CD4-positive, alpha-beta T cell treated with Interferon gamma for 1 hour (primary cell): ENCODE results near the gene MIDN.
"Not testable (repeated sequence)": the region's sequence is repeated elsewhere in the genome, so short reads cannot be mapped to it uniquely, and the experiment has no call there.

Experiments
- DNase-seq: peaks from one replicate; pipeline ENCODE4 v3.0.0-alpha.2; 2020

MIDN gene

DNA sequence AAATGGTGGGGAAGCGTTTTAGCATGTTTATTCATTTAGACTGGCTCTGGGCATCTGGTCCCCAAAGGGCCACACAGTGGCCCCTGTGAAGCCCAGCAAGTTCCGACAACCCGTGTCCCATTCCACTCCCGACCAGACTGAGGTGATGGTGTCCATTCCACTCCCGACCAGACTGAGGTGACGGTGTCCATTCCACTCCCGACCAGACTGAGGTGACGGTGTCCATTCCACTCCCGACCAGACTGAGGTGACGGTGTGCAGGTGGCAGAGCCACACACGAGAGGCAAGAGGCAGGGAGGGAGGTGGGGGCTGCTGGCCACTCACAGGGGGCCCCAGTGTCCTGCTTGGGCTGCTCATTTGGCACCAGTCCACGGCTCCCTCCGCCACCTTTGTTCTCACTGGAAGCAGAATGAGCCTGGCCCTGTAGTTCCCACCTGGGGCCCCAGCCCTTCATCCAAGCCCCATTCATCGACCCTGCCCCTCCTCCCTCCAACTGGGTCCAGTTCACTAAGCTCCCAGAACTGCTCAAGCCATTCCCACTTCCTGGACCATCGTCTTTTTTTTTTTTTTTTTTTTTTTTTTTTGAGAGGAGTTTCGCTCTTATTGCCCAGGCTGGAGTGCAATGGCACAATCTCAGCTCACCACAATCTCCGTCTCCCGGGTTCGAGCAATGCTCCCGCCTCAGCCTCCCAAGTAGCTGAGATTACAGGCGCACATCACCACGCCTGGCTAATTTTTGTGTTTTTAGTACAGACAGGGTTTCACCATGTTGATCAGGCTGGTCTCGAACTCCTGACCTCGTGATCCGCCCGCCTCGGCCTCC is 1.9 kb upstream of the MIDN start:
- not testable (repeated sequence) for DNase-seq

DNA sequence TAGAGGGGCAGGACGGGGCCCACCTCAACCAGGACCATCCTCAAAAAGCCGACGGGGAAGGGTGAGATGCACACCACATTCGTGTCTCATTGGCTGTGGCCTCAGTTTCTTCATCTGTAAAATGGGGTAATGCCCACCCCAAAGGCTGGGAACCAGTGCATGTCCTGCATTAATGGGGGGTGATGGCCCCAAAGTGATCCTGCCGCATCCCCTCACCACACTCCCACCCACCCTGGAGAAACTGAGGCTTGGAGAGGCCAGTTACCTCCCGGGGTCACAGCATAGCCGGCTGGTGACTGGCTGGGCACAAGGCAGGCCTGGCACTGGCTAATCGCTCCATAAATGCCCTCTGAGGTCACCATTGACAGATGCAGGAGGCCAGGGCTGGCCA is 640 bp upstream of the MIDN start:
- DNase-seq: no peak

DNA sequence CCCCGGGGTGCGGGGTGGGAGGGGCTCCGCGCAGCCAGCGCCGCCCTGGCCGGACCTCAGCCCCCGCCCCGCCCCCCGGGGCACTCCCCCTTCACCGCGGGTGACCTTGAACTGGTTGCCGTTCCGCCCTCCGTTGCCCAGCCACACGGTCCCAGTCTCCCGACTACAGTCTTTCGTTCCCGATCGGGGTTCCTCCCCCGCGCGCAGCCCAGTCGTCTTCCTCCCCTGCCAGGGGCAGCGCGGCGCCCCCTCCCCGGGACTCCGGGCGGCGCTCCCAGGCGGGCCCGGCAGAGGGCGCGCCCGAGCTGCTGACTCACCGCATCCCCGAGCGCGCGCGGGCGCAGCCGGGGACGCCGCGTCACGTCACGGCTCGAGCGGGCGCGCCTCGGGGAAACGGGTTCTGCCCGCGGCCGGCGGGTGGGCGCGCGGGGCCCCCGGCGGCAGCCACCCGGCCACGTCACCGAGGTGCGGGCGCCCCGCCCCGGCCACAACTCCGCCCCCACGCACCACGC is 459 bp downstream of the MIDN start:
- DNase-seq: peak; percentile 85

DNA sequence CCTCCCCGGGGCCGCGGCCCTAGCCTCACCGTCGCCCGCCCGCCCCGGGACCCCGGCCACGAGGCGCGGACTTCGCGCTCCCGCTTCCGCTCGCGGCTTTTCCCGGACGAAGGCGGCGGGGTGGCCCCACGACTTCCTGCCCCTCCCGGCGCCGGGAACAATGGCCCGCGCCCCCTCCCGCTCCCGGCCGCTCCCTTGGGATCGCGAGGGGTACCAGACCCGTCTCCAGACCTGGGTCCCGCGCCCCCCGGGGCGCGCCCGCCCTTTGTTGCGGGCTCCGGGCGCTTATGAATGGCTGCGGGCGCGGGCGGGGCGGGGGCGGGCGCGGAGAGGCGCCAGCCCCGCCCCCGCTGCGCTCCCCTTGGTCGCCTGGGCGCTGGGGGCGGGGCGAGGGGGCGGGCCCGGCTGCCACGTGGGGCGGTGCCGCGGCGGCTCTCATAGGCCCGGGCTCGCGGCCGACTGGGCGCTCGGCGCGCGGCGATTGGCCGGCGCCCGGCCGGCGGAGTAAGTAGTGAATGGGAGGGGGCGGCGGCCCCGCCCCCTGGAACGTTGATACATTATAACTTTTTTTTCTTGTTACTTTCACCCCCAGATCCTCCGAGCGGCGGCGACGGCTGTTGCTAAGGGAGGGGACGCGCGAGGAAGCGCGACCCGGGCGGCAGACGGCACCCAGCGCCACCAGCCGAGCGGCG is 1.1 kb downstream of the MIDN start:
- DNase-seq: peak; percentile 96

DNA sequence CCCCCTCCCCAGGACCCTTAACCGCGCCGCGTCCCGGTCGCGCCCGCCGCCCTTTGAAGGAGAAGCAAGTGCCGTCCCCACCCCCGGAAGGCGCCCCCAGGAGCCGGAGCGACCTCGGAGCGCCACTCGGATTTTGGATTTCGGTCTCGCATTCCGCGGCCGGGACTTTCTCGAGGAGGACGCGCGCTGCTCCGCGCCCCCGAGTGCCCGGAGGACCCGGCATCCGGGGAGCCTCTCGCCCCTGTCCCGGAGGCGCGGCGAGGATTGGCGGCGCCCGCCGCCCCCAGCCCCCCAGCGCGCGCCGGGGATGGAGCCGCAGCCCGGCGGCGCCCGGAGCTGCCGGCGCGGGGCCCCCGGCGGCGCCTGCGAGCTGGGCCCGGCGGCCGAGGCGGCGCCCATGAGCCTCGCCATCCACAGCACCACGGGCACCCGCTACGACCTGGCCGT is 1.6 kb downstream of the MIDN start:
- DNase-seq: no peak

DNA sequence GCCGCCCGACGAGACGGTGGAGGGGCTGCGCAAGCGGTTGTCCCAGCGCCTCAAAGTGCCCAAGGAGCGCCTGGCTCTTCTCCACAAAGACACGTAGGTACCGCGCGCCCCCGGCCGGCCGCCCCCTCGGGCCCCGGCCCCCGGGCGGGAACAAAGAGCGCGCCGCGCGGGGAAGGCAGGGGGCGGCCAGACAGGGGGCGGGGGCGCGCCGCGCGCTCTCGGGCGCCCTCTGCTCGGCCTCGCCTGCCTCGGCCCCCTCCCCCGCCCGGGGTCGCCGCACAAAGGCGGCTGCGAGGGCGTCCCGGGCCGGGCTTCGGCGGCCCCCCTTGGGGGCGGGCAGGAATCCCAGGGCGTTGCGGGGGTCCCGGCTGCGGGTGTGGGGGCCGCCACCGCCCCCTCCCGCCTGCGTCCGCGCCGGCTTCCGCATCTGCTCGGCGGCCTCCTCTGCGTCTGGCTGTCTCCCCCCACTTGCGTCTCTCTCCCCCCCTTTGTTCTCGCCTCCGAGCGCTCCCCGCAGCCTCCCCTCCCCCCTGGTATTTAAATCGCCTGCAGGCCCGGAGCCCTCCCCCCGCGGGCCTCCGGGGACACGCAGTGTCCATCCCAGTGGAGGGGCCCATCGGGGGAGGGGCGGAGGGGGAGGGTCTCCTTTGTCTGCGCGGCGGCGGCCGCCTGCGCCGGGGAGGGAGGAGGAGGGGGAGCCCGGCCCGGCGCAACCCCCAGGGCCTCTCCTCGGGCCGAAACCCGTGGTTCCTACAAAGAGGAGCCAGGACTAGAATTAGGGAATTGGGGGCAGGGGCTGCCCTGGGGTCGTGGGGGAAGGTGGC is 2.3 kb downstream of the MIDN start:
- peak; percentile 66 for DNase-seq

DNA sequence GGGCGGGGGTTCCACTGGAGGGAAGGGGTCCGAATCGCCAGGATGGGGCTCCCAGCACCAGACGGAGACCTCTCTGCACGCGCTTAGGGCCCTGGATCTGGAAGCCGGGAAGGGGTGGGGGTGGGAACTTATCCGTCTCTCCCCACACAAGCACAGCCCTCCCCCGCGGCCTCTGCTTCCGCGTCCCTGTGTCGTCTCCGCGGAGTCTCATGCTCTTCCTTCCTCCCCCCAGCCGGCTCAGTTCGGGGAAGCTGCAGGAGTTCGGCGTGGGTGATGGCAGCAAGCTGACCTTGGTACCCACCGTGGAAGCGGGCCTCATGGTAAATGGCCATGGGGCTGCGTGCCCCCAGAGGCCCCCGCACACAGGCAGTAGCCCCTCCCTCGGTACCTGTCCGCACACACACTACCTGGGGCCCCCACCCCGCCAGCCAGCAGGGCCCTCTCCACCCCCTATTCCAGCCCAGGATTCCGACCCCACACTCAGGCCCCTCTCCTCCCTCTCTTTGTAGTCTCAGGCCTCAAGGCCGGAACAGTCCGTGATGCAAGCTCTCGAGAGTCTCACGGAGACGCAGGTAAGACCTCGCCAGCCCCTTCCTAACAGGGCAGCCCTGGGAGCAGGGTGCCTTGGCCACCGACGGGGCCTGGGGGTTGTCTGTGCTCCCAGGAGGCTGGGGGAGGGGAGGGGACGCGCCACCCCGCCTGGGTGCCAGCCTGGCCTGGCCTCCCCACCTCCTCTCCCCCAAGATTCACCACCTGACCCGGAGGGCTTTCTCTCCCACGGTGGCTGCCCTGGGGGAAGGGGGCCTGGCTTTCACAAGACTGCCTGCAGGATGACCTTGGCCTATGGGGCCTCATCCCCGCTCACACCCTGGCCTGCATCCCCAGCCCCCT is 3.2 kb downstream of the MIDN start:
- DNase-seq: peak; percentile 58

DNA sequence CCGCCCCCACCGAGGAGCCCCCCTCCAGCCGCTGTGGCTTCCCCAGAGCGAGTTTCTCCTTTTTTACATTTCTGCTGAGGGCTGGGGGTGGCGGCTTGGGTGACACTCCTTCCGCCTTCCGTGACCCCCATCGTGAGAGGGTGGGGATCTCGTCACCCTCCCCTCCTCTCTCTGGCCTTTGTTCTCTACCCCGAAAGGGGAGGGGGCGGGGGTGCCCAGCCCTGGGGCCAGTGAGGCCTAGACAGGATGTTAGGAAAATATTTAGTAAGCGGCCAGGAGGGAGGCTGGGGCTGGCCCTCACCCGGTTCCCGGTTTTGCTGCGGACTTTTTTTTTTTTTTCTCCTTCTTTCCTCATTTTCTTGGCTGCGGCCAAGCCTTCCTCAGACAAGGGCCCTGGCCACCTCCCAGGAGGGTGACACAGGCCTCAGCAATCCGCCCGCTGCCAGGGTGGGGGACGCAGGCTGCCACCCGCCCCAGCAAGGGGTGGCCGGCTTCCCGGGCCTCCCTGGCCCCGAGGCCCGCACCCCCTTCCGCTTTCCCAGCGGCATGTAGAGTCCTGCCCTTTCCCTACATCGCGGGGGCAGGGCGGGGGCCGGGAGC is 3.9 kb downstream of the MIDN start:
- DNase-seq: peak; percentile 87

DNA sequence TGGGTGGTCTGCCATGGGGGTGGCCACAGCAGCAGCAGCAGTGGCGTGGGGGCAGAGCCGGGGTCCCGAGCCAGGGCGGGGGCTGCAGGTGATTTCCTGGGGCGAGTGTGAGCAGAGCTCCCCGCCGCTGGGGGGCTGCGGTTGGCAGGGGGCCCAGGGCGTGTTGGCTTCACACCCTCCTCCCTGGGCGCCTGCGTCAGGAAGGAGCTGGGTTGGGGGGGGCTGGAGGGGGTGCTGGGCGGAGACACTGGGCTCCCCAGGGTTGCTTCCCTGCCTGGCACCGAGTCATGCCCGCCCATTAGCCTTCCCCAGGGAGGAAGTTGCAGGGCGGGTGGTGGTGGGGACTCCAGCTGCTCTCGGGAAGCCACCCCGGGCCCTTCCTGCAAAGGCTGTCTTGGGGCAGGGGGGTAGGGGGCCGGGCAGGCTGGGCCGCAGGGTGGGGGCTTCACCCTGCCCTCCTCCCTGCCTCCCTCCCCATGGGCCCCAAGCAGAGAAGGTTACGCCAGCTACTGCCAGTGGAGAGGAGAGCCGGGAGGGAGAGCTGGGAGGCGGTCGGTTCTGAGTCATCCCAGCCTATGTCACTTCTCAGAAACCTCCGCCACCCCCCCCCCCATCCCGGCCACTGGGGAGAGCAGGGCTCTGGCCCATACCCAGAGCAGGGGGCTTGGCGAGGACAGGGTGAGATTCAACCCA is 4.6 kb downstream of the MIDN start:
- peak; percentile 87 for DNase-seq

DNA sequence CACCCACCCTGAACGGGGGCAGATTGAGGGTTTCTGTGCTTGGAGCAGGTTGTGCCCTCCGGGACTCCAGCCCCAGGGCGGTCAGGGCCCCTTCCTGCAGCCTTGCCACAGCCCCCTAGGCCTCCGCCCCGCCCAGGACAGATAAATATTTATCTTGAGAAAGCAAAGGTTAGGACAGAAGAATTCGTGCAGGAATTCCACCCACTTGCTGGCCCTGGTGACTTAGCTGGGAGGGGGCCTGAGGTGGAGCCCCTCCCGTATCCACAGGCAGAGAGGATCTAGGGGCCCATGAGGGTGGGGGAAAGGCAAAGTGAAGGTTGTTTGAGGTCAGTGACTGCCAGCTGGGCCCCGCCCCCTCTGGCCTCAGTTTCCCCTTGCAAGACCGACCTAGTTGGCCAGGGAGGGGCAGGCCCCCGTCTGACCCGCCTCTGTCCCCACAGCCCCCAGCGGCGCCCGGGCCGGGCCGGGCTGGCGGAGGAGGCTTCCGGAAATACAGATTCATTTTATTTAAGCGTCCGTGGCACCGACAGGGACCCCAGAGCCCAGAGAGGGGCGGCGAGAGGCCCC is 5.2 kb downstream of the MIDN start:
- no peak for DNase-seq

DNA sequence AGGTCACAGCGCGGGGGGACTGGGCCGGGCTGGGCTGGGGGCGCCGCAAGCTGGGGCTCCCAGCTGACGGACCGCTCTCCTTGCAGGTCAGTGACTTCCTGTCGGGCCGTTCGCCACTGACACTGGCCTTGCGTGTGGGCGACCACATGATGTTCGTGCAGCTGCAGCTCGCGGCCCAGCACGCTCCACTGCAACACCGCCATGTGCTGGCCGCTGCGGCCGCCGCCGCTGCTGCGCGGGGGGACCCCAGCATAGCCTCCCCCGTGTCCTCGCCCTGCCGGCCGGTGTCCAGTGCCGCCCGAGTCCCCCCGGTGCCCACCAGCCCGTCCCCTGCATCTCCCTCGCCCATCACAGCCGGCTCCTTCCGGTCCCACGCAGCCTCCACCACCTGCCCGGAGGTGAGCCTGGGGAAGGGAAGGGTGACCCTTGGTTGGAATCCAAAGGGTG is 5.7 kb downstream of the MIDN start:
- DNase-seq: no peak

DNA sequence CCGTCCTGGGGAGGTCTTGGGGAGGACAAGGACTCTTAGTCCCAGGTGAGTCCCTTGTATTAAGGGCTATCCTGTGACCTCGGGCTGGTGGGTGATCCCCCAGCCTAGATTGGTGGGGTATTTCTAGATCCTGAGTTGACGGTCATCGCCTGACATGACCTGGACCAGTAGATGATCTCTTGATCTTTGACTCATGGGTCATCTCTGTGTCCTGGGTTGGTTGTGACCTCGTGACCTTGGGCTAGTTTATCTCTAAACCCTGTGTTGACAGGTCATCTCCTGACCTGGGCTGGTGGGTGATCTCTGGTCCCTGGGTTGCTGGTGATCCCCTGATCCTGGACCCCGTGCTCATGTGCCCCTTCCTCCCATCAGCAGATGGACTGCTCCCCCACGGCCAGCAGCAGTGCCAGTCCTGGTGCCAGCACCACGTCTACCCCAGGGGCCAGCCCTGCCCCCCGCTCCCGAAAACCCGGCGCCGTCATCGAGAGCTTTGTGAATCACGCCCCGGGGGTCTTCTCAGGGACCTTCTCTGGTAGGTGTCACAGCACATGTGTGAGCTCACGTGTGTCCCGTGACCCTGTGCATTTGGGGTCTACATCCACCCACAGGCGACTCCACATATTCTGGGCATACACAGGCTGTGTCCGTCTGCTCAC is 6.3 kb downstream of the MIDN start:
- DNase-seq: no peak

DNA sequence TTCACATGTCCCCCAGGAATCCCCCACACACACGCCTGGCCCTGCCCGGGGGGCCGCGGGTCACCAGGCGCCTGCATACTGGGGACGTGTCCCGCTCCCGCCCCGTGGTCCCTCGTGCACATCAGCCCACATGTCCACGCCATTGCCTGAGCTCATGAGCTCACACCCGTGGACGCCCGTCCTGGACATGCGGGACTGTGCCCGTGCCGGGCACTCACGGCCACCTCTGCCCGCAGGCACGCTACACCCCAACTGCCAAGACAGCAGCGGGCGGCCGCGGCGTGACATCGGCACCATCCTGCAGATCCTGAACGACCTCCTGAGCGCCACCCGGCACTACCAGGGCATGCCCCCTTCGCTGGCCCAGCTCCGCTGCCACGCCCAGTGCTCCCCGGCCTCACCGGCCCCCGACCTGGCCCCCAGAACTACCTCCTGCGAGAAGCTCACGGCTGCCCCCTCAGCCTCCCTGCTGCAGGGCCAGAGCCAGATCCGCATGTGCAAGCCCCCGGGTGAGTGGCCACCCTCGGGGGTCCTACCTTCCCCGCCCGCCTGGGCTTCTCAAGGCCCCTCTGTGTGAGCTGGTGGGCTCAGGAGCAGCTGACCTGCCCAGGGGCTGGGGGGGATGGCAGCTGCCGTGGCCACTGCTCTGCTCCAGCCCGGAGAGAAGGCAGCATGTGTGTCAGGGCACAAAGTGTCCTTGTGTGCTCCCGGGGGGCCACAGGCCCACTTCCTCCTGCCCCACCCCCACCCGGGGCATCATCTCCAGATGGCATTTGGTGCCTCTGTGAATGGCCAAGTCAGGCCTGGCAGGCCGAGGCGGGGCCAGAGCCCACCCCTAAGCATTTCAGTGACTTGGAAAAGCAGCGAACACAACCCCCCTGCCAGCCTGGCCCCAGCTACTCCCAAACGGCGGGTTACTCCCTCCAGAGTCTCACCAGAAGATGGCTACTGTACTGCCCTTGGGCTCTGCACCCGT is 7.1 kb downstream of the MIDN start:
- no peak for DNase-seq

DNA sequence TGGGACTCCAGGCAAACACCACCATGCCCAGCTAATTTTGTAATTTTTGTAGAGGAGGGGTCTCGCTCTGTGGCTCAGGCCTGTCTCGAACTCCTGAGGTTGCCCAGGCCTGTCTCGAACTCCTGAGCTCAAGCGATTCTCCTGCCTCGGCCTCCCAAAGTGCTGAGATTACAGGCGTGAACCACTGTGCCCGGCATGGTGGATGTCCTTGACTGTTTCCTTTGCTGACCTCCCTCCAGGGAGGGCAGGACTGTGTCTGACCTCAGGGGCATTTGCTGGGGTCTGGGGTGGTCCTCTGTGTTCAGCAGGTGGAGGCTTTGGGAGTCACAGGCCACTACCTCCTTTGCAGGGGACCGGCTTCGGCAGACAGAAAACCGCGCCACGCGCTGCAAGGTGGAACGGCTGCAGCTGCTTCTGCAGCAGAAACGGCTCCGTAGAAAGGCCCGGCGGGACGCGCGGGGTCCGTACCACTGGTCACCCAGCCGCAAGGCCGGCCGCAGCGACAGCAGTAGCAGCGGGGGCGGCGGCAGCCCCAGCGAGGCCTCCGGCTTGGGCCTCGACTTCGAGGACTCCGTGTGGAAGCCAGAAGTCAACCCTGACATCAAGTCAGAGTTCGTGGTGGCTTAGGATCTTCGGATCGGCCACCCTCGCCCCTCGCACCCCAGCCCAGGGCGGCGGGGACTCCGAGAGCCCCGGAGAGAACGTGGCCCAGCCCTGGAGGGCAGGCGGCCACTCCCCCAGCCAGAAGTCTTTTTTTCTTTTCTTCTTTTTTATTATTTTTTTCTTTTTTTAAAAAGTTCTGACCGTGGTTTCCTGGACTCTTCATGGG is 8.5 kb downstream of the MIDN start:
- no peak for DNase-seq

DNA sequence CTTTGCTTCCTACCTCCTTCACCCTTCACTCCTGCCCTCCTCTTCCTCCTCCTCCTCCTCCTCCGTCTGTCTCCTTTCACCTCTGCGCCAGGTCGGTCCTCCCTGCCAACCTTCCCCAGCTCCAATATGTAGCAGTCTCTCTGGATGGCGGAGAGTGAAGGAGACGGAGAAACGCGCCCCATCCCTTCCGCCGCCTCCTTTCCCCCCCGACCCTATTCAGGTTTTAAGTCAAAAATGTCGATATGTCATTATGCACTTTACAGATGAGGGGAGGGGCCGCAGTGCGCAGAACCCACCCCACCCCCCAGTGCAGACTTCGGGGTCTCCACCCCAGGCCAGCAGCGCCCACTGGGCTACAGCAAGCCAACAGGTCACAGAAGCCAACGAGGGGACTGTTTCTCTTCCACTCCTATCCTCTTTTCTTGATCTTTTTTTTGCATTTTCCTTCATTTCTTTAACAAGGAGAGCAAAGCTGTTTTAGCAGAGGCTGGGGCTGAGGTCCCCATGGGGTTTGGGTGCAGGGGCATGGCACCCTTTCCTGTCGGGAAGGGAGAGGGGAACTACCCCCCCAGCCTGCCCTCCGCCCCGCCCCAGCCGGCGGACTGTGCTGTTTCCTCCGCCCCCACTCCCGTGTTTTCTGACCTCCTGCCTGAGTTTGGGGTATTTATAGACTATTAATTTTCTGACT is 9.2 kb downstream of the MIDN start:
- no peak for DNase-seq

DNA sequence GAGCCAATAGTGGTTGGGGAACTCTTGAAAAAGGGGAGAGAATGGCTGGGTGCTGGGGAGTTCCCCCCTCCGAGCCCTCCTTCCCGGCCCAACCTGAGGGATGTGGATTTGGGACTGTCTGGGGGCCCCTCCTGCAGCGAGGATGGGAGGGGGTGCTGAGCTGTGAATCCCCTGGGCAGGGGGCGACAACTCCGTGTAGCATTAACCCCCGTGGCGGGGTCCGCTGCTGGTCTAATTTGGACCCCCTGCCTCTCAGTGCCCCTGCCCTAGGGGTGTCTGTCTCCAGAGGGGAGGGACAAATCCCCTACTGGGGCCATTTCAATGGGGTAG is 9.7 kb downstream of the MIDN start:
- DNase-seq: no peak

DNA sequence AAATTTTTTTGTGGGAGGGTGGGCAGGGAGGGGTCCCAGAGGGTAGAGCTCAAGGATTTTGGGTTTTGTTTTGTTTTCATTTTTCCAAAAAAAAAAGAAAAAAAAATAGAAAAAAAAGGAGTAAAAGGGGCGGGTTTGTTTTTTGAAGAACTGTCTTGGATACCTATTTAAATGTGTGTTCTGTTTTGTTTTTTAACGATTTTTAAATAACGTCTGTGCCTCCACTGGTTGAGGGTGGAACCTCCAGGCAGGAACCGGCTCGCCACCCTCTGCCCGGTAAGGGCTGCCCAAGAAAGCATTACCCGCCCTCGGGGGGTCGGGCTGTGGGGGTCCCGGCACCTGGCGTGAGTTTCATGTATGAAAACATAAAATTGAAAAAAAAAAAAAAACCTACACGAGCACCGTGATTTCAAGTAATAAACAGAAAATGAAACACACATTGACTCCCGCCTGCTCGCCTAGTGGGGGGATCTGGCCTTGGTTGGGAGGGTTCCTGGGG is 10.4 kb downstream of the MIDN start:
- DNase-seq: no peak
